Epithelial cell of alveolus of lung (primary cell): ENCODE data around the gene EPHA2. TPM values are rescaled to one million over a fixed set of nuclear protein-coding genes. Genes with fewer than 3 reads are reported as not detected.

Source experiments
- total RNA-seq: library from RNA; depleted of rRNA; stranded (reverse); fragments of >200 nt; gene quantifications from 2 replicates; pipeline ENCODE4 v1.2.1, GENCODE V29; 2015

Gene EPHA2
- total RNA-seq, result 14.9 and 52.8 TPM in 2 replicates

GRCh38 chr1:16155537-16156410 lies at the start of gene EPHA2:
EPHA2 (minus strand) TSS chr1:16156069; CDS start chr1:16155932, 137 bp downstream.

Other genes starting within 250 kb of the EPHA2 start
- gene ZBTB17, start 180.0 kb downstream of the EPHA2 start, total RNA-seq, result 22.0 and 23.4 TPM in 2 replicates
- not detected in 2 replicates for gene SRARP, start 151.8 kb downstream of the EPHA2 start, total RNA-seq
- gene HSPB7, start 138.0 kb downstream of the EPHA2 start, total RNA-seq, result 0.26 and 0.32 TPM in 2 replicates
- gene CLCNKA, start 134.0 kb downstream of the EPHA2 start, total RNA-seq, result not detected in 2 replicates
- gene CLCNKB, start 112.3 kb downstream of the EPHA2 start, total RNA-seq, result not detected in 2 replicates
- gene FAM131C, start 82.4 kb downstream of the EPHA2 start, total RNA-seq, result not detected in 2 replicates
- 9.4 and 13.3 TPM in 2 replicates for gene ARHGEF19, start 56.6 kb upstream of the EPHA2 start, total RNA-seq
- 3.6 and 11.4 TPM in 2 replicates for gene CPLANE2, start 81.1 kb upstream of the EPHA2 start, total RNA-seq
- 21.1 and 24.4 TPM in 2 replicates for gene FBXO42, start 196.4 kb upstream of the EPHA2 start, total RNA-seq
- 71.1 and 76.2 TPM in 2 replicates for gene SZRD1, start 211.2 kb upstream of the EPHA2 start, total RNA-seq